ENCODE measurements around the gene CTIF. TPM values are rescaled to one million over a fixed set of nuclear protein-coding genes. Genes with fewer than 3 reads are reported as not detected.
A peak's percentile ranks its signal among the peaks of the same experiment; 100 is the strongest.

Gene CTIF
- total and polyA plus RNA-seq, 12 donors: 44.5 to 74.1 (median 58.9) TPM

GRCh38 chr18:48857023-48857694 is 318.3 kb downstream of the CTIF start:
- intact Hi-C loops (cut with DNase I): no loop called here
- ATAC-seq (no peak), DNase-seq (no peak)
- Histone ChIP-seq H3K27ac (peak overlapping the region in 1 of 10 donors; percentile 41), H3K27me3 (no peaks in the 10 kb centered on the region), H3K9me3 (no peaks in the 10 kb centered on the region), H3K4me3 (no peak overlapping the region), H3K4me1 (peaks cover 4 to 41% (median 22%) of the 10 kb centered on the region in 9 donors), H3K36me3 (peaks cover 0 to 41% (median 0%) of the 10 kb centered on the region in 9 donors)
- TF ChIP-seq CTCF (IDR thresholded peaks at IDR 0.05): no peak
- WGBS, 2 donors: 92 to 95% methylated on average over 14 of the region's 14 CpGs

- WGBS, 2 donors: 93% methylated on average over 4 of the region's 4 CpGs
- no peak for TF ChIP-seq CTCF (IDR thresholded peaks at IDR 0.05)
- no peaks in the 10 kb centered on the region for H3K9me3 ChIP-seq
- no peaks in the 10 kb centered on the region for H3K27me3 ChIP-seq
- peaks cover 0 to 41% (median 0%) of the 10 kb centered on the region in 9 donors for H3K36me3 ChIP-seq
- H3K4me3 ChIP-seq: no peak overlapping the region
- intact Hi-C loops (cut with DNase I): no loop called here
- no peak for ATAC-seq
- DNase-seq: no peak
- H3K4me1 ChIP-seq: peaks cover 0 to 32% (median 11%) of the 10 kb centered on the region in 9 donors
- H3K27ac ChIP-seq: no peak overlapping the region
Observed at GRCh38 chr18:48858676-48859075, 319.8 kb downstream of the CTIF start.

- intact Hi-C loops (cut with DNase I): loop anchor here in 1 of 10 donors (10.0 kb wide), 1 partner anchor 55 kb away; no protein-coding TSS in a partner anchor
- peak overlapping the region in 1 of 10 donors; percentile 12 for H3K27ac ChIP-seq
- DNase-seq (no peak), ATAC-seq (peak in 5 of 8 donors; percentile 3 to 45 (median 26))
- peaks cover 0 to 41% (median 0%) of the 10 kb centered on the region in 9 donors for H3K36me3 ChIP-seq
- no peaks in the 10 kb centered on the region for H3K9me3 ChIP-seq
- 68 to 70% methylated on average over 43 of the region's 43 CpGs for WGBS, 2 donors
- H3K4me3 ChIP-seq: peak overlapping the region in 1 of 10 donors; percentile 4
- peak in 2 of 9 donors; percentile 4 to 12 for TF ChIP-seq CTCF (IDR thresholded peaks at IDR 0.05)
- no peaks in the 10 kb centered on the region for H3K27me3 ChIP-seq
- peaks cover 0 to 32% (median 6%) of the 10 kb centered on the region in 9 donors for H3K4me1 ChIP-seq
Observed at GRCh38 chr18:48859311-48860268, 320.8 kb downstream of the CTIF start.

All from heart right ventricle (tissue), 16 donors.